Nucleus accumbens (tissue), 56 donors: ENCODE results near the gene TRAPPC3.

ENCODE experiments used
- DNase-seq, 56 donors: peaks; one replicate each; lab custom pipeline; 2025; lab: John Stamatoyannopoulos, UW

Gene TRAPPC3

GRCh38 chr1:36108314-36108713 lies 41.0 kb downstream of the TRAPPC3 start:
- no peak for DNase-seq

DNA sequence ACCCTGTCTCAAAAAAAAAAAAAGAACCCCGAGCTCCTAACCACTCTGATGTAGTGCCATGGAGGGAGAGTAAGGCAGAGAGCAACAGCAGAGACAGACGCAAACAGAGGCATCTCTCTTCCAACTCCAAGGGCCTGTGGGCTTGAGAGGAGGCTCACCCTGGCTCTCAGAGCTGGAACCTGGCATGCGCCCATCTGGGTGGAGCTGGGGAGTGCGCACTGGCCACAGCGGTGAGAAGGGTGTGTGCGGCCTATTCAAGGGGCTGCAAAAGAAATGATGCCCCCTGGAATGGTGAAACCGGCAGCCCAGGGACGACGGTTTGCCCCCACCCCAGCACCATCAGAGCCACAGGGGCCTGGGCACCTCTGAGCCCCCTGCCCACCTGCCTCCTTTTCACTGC lies 41.9 kb downstream of the TRAPPC3 start:
- DNase-seq = no peak

GRCh38 chr1:36106269-36106668 lies 43.0 kb downstream of the TRAPPC3 start:
- no peak for DNase-seq

GRCh38 chr1:36101546-36101945 lies 47.7 kb downstream of the TRAPPC3 start:
- DNase-seq = no peak

- DNase-seq = no peak
Measured at GRCh38 chr1:36100376-36100775, 48.9 kb downstream of the TRAPPC3 start.

- DNase-seq = peak in 47 of 56 donors; percentile 20 to 83 (median 47)
Measured at GRCh38 chr1:36099681-36100341, 49.5 kb downstream of the TRAPPC3 start.

- no peak for DNase-seq
Measured at GRCh38 chr1:36098650-36099365, 50.5 kb downstream of the TRAPPC3 start.

DNA sequence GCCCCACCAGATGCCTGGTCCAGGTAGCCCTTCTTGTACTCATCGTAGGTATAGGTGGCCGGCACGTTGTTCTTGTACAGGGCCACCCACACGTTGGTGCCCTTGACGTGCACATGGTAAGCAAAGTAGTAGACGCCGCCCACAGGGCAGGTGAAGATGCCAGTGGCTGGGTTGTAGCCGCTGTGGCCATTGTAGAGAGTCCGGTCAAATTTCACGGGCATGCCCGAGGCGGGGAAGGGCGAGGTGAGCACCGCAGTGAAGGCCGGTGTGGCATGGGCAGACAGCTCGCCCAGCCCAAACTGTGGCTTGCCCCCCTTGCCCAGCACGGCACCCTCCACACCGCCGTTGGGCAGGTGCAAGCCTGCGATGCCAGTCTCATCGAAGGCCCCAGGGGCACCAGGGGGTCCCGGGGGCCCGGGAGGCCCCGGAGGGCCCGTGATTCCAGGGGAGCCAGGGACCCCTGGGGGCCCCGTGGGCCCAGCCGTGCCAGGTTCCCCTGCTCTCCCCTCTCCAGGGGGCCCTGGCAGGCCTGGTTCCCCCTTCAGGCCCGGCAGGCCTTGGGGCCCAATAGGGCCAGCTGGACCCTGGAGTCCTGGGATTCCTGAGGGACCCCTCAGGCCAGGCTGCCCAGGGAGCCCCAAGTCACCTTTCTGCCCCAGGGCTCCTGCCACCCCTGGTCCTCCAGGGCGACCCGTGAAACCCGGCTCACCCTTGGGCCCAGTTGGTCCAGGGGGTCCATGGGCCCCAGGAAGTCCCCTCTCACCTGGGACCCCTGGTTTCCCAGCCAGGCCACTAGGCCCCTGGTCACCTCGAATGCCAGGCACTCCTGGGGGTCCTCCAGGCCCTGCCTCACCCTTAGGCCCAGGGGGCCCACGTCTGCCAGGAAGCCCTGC lies 51.3 kb downstream of the TRAPPC3 start:
- no peak for DNase-seq

- no peak for DNase-seq
Measured at GRCh38 chr1:36096500-36097432, 52.5 kb downstream of the TRAPPC3 start.

GRCh38 chr1:36095760-36096405 lies 53.4 kb downstream of the TRAPPC3 start:
- DNase-seq = peak in 1 of 56 donors; percentile 13

- DNase-seq = no peak
Measured at GRCh38 chr1:36094621-36095061, 54.6 kb downstream of the TRAPPC3 start.

- peak in 54 of 56 donors; percentile 42 to 95 (median 80) for DNase-seq
Measured at GRCh38 chr1:36093929-36094328, 55.4 kb downstream of the TRAPPC3 start.

DNA sequence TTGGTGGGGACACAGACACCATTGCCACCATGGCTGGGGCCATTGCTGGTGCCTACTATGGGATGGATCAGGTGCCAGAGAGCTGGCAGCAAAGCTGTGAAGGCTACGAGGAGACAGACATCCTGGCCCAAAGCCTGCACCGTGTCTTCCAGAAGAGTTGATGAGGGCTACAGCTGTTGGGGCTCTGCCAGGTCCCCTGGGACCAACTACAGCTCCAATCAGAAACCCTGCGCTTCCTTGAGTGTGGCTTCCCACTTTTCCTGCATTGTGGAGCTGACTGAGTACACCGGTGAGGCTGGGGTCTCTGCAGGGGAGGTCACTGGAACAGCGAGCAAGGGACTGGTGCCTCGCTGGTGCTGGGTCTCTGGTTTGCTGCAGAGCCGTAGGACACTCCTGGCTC lies 56.1 kb downstream of the TRAPPC3 start:
- peak in 5 of 56 donors; percentile 18 to 63 (median 43) for DNase-seq

DNA sequence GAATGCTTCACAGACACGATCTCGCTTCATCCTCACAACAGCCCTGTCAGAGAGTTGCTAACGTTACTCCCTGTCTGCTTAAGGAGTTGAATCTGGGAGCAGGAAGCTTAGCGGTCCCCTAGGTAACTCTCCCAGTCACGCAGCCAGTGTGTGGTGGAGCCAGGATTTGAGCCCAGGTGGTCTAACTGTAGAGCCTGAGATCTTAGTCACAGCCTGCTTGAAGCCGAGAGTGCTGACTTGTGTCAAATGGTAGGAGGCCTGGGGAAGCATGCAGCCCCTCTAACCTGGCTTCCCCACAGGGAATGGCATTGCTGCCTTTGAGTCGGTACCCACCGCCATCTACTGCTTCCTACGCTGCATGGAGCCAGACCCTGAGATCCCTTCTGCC lies 56.5 kb downstream of the TRAPPC3 start:
- DNase-seq = no peak

DNA sequence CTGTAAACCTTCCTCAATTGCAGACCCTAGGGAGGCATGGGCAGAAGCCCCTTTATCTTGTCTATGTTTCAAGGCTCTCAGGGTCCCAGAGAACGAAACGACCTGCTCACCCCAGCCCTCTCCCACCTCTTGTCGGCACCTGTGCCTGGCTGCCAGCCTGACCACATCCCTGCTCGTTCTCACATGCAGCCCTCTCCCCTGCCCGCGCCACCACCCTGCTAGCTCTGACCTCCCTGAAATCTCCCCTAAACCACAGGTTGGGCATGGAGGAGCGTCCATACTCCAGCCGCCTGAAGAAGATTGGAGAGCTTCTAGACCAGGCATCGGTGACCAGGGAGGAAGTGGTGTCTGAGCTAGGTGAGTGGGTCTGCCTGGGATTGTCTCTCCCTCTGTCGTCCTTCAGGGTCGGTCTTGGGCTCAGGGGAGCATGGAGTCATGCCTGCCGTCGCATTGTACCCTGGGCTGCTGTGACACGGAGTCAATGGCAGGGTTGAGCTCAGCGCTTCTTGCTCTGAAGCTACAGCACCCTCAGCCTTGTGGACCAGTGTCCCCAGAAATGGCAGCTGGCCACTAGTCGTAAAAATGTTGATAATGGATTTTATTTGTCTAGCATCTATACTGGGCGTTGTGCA lies 57.0 kb downstream of the TRAPPC3 start:
- no peak for DNase-seq

DNA sequence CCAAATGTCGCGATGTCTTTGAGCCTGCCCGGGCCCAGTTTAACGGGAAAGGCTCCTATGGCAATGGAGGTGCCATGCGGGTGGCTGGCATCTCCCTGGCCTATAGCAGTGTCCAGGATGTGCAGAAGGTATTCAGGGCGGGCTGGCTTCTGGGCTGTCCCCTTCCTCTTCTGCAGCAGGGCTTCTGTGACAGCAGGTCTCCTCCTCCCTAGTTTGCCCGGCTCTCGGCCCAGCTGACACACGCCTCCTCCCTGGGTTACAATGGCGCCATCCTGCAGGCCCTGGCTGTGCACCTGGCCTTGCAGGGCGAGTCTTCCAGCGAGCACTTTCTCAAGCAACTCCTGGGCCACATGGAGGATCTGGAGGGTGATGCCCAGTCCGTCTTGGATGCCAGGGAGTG lies 57.6 kb downstream of the TRAPPC3 start:
- no peak for DNase-seq

DNA sequence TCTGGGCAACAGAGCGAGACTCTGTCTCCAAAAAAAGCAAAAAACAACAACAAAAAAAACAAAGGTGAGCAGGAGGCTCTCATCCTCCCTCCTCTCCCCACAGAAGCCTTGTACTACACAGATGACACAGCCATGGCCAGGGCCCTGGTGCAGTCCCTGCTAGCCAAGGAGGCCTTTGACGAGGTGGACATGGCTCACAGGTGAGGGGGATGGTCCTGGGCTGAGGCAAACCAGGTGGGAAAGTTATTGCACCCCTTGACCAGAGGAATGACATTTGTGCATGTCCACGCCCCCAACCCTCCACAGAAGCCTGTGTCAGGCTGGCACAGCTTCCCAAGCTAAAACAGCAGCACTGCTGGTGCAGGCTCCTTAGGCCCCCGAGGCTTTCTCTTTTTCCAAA lies 58.1 kb downstream of the TRAPPC3 start:
- DNase-seq = no peak

DNA sequence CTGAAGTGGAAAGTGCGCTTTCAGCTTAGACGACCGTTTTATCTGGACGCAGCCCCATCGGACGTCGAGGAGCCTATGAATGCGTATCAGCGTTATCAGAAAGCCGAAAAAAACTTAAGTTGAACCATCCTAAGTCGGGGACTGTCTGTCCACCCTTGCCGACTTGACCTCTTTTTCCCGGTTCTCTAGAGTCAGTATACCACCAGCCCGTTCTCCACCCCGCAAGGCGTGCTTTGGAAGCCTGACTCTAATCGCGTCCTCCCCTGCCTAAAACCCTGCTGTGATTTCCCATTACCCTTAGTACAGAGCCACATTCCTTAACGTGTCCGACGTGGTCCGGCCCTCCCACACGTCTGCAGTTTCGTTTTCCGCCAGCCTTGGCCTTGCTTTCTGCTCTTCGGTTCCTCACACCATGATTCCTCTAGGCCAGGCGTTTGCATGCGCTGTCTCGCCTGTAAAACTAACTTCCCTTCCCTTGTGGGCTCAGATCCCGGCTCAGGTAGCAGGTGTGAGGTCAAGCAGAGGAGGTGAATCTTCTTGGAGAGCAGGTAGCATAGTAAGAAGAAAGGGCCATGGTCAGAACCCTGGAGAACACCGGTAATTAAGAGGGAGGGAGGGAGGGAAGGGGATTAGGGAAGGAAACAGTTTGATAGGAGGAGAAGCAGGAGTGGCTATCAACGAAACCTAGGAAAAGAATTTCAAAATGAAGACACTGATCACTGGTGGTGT lies 59.7 kb downstream of the TRAPPC3 start:
- DNase-seq = no peak
